Measurements from ENCODE around the gene SHANK3. TPM values are rescaled to one million over a fixed set of nuclear protein-coding genes. Genes with fewer than 3 reads are reported as not detected.

Gene SHANK3
- total and polyA plus RNA-seq, 2 experiments from 2014 or later: 0.52 to 4.9 TPM

DNA sequence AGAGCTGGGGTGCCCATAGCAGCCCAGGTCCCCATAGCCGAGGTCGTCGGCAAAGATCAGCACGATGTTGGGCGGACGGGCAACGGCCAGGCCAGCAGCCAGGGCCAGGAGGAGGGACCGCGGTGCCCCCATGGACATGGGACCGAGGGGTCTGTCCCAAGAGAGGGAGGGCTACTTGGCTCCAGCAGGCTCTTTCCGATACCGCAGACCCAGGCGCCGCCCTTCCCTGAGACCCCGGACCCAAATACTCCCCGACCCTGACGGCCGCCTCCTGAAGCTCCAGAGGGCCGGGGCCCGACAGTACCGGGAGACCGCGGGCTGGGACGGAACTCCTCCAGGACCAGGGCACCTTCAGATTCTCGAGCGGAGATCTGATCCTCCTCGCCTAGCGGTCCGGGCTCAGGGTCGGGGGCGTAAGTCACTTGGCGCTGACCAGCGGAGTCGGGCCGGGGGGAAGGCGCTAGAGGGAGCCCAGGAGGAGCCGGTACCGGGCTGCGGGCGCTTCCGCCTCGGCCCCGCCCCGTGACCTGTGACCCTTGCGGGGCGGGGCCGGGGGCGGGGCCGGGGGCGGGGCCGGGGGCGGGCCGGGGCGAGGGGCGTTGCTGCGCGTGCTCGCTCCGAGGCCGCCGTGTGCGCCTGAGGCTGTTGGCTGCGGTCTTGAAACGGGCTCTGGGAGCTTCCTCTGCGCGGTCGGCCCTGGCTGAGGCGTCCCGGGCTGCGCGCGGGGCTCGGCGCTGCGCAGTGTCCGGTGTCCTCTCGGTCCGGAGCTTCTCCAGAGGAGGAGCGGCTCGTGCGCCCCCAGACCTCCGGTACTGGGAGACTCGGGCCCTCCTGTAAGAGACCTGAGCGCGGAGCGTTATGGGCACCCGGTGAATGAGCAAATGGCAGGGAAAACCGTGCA lies 44.7 kb upstream of the SHANK3 start, which contains the start of gene ARSA (continued):
- TF ChIP-seq CREB1 (CRISPR knock-in tag; IDR thresholded peaks at IDR 0.05; ENCODE audit: low read depth) (no peak), ZNF331 (CRISPR knock-in tag; IDR thresholded peaks at IDR 0.05; ENCODE audit: low read depth) (no peak), POLR2AphosphoS5 (IDR thresholded peaks at IDR 0.05; ENCODE audit: low read depth) (peak; percentile 68), EZH2 (IDR thresholded peaks at IDR 0.05; ENCODE audit: low read depth, unreplicated experiment) (no peak)
- TF ChIP-seq, protein P1, sequence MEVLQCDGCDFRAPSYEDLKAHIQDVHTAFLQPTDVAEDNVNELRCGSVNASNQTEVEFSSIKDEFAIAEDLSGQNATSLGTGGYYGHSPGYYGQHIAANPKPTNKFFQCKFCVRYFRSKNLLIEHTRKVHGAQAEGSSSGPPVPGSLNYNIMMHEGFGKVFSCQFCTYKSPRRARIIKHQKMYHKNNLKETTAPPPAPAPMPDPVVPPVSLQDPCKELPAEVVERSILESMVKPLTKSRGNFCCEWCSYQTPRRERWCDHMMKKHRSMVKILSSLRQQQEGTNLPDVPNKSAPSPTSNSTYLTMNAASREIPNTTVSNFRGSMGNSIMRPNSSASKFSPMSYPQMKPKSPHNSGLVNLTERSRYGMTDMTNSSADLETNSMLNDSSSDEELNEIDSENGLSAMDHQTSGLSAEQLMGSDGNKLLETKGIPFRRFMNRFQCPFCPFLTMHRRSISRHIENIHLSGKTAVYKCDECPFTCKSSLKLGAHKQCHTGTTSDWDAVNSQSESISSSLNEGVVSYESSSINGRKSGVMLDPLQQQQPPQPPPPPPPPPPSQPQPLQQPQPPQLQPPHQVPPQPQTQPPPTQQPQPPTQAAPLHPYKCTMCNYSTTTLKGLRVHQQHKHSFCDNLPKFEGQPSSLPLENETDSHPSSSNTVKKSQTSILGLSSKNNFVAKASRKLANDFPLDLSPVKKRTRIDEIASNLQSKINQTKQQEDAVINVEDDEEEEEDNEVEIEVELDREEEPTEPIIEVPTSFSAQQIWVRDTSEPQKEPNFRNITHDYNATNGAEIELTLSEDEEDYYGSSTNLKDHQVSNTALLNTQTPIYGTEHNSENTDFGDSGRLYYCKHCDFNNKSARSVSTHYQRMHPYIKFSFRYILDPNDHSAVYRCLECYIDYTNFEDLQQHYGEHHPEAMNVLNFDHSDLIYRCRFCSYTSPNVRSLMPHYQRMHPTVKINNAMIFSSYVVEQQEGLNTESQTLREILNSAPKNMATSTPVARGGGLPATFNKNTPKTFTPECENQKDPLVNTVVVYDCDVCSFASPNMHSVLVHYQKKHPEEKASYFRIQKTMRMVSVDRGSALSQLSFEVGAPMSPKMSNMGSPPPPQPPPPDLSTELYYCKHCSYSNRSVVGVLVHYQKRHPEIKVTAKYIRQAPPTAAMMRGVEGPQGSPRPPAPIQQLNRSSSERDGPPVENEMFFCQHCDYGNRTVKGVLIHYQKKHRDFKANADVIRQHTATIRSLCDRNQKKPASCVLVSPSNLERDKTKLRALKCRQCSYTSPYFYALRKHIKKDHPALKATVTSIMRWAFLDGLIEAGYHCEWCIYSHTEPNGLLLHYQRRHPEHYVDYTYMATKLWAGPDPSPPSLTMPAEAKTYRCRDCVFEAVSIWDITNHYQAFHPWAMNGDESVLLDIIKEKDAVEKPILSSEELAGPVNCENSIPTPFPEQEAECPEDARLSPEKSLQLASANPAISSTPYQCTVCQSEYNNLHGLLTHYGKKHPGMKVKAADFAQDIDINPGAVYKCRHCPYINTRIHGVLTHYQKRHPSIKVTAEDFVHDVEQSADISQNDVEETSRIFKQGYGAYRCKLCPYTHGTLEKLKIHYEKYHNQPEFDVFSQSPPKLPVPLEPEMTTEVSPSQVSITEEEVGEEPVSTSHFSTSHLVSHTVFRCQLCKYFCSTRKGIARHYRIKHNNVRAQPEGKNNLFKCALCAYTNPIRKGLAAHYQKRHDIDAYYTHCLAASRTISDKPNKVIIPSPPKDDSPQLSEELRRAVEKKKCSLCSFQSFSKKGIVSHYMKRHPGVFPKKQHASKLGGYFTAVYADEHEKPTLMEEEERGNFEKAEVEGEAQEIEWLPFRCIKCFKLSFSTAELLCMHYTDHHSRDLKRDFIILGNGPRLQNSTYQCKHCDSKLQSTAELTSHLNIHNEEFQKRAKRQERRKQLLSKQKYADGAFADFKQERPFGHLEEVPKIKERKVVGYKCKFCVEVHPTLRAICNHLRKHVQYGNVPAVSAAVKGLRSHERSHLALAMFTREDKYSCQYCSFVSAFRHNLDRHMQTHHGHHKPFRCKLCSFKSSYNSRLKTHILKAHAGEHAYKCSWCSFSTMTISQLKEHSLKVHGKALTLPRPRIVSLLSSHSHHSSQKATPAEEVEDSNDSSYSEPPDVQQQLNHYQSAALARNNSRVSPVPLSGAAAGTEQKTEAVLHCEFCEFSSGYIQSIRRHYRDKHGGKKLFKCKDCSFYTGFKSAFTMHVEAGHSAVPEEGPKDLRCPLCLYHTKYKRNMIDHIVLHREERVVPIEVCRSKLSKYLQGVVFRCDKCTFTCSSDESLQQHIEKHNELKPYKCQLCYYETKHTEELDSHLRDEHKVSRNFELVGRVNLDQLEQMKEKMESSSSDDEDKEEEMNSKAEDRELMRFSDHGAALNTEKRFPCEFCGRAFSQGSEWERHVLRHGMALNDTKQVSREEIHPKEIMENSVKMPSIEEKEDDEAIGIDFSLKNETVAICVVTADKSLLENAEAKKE (CRISPR knock-in tag; IDR thresholded peaks at IDR 0.05): no peak

DNA sequence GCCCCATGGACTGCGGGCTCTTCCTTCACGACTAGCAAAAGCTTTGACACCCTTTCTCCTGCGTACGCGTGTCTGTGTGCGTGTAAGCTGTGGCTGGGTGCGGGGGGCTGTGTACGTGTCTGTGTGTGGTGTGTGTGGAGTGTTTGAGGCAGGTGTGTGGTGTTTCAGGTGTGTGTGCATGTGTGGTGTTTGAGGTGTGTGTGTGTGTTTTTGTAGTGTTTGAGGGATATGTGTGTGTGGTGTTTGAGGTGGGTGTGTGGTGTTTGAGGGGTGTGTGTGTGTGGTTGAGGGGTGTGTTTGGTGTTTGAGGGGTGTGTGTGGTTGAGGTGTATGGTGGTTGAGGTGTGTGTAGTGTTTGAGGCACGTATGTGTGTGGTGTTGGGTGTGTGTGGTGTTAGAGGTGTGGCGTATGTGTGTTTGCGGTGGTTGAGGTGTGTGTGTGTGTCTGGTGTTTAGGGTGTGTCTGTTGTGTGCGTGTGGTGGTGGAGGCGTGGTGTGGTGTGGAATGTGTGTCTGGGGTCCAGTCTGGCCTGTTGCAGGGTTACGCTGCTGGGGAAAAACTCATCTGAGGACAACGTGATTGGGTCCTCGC lies 44.0 kb upstream of the SHANK3 start:
- no peaks in the 10 kb centered on the region for H3K36me3 Mint-ChIP-seq (ENCODE audit: low read depth)
- no peak for ATAC-seq
- peaks cover 12% of the 10 kb centered on the region for H3K27me3 ChIP-seq (ENCODE audit: insufficient read depth)
- peak overlapping the region; percentile 88 for H3K4me3 ChIP-seq
- TF ChIP-seq EZH2 (IDR thresholded peaks at IDR 0.05; ENCODE audit: low read depth, unreplicated experiment): no peak
- TF ChIP-seq, protein P2, sequence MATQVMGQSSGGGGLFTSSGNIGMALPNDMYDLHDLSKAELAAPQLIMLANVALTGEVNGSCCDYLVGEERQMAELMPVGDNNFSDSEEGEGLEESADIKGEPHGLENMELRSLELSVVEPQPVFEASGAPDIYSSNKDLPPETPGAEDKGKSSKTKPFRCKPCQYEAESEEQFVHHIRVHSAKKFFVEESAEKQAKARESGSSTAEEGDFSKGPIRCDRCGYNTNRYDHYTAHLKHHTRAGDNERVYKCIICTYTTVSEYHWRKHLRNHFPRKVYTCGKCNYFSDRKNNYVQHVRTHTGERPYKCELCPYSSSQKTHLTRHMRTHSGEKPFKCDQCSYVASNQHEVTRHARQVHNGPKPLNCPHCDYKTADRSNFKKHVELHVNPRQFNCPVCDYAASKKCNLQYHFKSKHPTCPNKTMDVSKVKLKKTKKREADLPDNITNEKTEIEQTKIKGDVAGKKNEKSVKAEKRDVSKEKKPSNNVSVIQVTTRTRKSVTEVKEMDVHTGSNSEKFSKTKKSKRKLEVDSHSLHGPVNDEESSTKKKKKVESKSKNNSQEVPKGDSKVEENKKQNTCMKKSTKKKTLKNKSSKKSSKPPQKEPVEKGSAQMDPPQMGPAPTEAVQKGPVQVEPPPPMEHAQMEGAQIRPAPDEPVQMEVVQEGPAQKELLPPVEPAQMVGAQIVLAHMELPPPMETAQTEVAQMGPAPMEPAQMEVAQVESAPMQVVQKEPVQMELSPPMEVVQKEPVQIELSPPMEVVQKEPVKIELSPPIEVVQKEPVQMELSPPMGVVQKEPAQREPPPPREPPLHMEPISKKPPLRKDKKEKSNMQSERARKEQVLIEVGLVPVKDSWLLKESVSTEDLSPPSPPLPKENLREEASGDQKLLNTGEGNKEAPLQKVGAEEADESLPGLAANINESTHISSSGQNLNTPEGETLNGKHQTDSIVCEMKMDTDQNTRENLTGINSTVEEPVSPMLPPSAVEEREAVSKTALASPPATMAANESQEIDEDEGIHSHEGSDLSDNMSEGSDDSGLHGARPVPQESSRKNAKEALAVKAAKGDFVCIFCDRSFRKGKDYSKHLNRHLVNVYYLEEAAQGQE (IDR thresholded peaks at IDR 0.05; ENCODE audit: unreplicated experiment): no peak
- TF ChIP-seq STAT1 (IDR thresholded peaks at IDR 0.05; ENCODE audit: unreplicated experiment): no peak
- no peak for TF ChIP-seq EZH2phosphoT487 (IDR thresholded peaks at IDR 0.05; ENCODE audit: unreplicated experiment)
- no peak for TF ChIP-seq ZNF114 (CRISPR knock-in tag; IDR thresholded peaks at IDR 0.05)
- peaks cover 6% of the 10 kb centered on the region for H3K4me1 Mint-ChIP-seq
- H3K9me2 ChIP-seq (ENCODE audit: insufficient read depth): no peaks in the 10 kb centered on the region
- no peak overlapping the region for H3K27ac Mint-ChIP-seq
- H4K20me1 ChIP-seq (replicated peaks; ENCODE audit: insufficient read depth): no peaks in the 10 kb centered on the region; the same call in 1 of the 2 replicates
- peaks cover 6% of the 10 kb centered on the region; the same call in 1 of the 2 replicates for H3F3A ChIP-seq (replicated peaks; ENCODE audit: low read depth)
- no peak overlapping the region for H3K27ac ChIP-seq (ENCODE audit: low read depth)
- no peaks in the 10 kb centered on the region for H3K9me3 Mint-ChIP-seq
- H2AFZ ChIP-seq: peak overlapping the region; percentile 91
- H3K4me1 ChIP-seq (ENCODE audit: insufficient read depth): peaks cover 5% of the 10 kb centered on the region; the same call in 1 of the 2 replicates
- peaks cover 8% of the 10 kb centered on the region for H3K27me3 Mint-ChIP-seq (ENCODE audit: insufficient read depth, low read depth, poor library complexity)
- no peaks in the 10 kb centered on the region for H3K79me2 ChIP-seq (replicated peaks; ENCODE audit: insufficient read depth)
- peak overlapping the region; percentile 85 for H3K4me3 Mint-ChIP-seq
- DNase-seq (ENCODE audit: low spot score): no peak
- H3K4me2 ChIP-seq: peak overlapping the region; percentile 96
- no peaks in the 10 kb centered on the region for H3K36me3 ChIP-seq (ENCODE audit: insufficient read depth)
